WTC11 (cell line): ENCODE measurements around the gene HOXA5. TPM values are rescaled to one million over a fixed set of nuclear protein-coding genes. Genes with fewer than 3 reads are reported as not detected.

Experiments
- ATAC-seq: fragments of 200-7000 bp; cut with Tn5 transposase; 2 replicates; pipeline ENCODE4 v1.10.0; 2021; ENCODE audit warnings: mild to moderate bottlenecking, moderate library complexity
- CTCF ChIA-PET: fragments of 300-600 bp; sonication (Branson Sonifier 250); formaldehyde crosslinking; loops from one replicate; lab custom pipeline; 2021; ENCODE audit warnings: antibody characterized with exemption; lab: Charles Lee
- POLR2A ChIA-PET: fragments of 350-600 bp; sonication (Branson Sonifier 250); formaldehyde crosslinking; loops from one replicate; lab custom pipeline; 2021; ENCODE audit warnings: antibody characterized with exemption; lab: Charles Lee
- DNase-seq: peaks from one replicate; pipeline ENCODE4 v3.0.0; 2021; ENCODE audit warnings: low spot score
- H3K27ac Mint-ChIP-seq: 2 replicates; pipeline ENCODE4 v1.8.0; 2021; ENCODE audit warnings: mixed read lengths
- H3K27me3 Mint-ChIP-seq: 2 replicates; pipeline ENCODE4 v1.8.0; 2021; ENCODE audit warnings: low read depth, mild to moderate bottlenecking, moderate library complexity, mixed read lengths
- H3K36me3 Mint-ChIP-seq: 2 replicates; pipeline ENCODE4 v1.8.0; 2021; ENCODE audit warnings: mixed read lengths
- H3K4me1 Mint-ChIP-seq: 2 replicates; pipeline ENCODE4 v1.8.0; 2022; ENCODE audit warnings: mixed read lengths
- H3K4me3 Mint-ChIP-seq: 2 replicates; pipeline ENCODE4 v1.8.0; 2021; ENCODE audit warnings: mild to moderate bottlenecking, moderate library complexity, mixed read lengths
- H3K9me3 Mint-ChIP-seq: 2 replicates; pipeline ENCODE4 v1.8.0; 2021; ENCODE audit warnings: mixed read lengths
- EMX1 ChIP-seq: fragments of 250-450 bp; sonication (Bioruptor Pico); IDR thresholded peaks from 2 replicates; pipeline ENCODE4 v1.8.0; 2021; ENCODE audit warnings: mild to moderate bottlenecking
- GABPB1 ChIP-seq: sonication (generic); formaldehyde crosslinking; IDR thresholded peaks from 2 replicates; pipeline ENCODE4 v1.8.1; 2023; ENCODE audit warnings: mild to moderate bottlenecking, missing genetic modification reagents
- GTF2I ChIP-seq: fragments of 250-450 bp; sonication (Bioruptor Pico); conservative IDR thresholded peaks from 2 replicates; pipeline ENCODE4 v1.4.0; 2021; ENCODE audit warnings: mild to moderate bottlenecking
- JAZF1 ChIP-seq: fragments of 250-450 bp; sonication (Bioruptor Pico); IDR thresholded peaks from 2 replicates; pipeline ENCODE4 v1.9.0; 2021; ENCODE audit warnings: moderate library complexity, mild to moderate bottlenecking, inconsistent platforms
- MXD4 ChIP-seq: fragments of 250-450 bp; sonication (Bioruptor Pico); IDR thresholded peaks from 2 replicates; pipeline ENCODE4 v1.8.0; 2021; ENCODE audit warnings: mild to moderate bottlenecking, moderate library complexity, borderline replicate concordance
- NFE2L1 ChIP-seq: sonication (generic); formaldehyde crosslinking; IDR thresholded peaks from 2 replicates; pipeline ENCODE4 v1.8.1; 2023; ENCODE audit warnings: missing genetic modification reagents
- NR3C1 ChIP-seq: sonication (generic); formaldehyde crosslinking; conservative IDR thresholded peaks from 2 replicates; pipeline ENCODE4 v1.8.1; 2023; ENCODE audit warnings: low read depth, mild to moderate bottlenecking, missing genetic modification reagents
- OVOL2 ChIP-seq: fragments of 250-450 bp; sonication (Bioruptor Pico); IDR thresholded peaks from 2 replicates; pipeline ENCODE4 v1.9.0; 2021; ENCODE audit warnings: mild to moderate bottlenecking, borderline replicate concordance
- PRDM15 ChIP-seq: sonication (generic); formaldehyde crosslinking; IDR thresholded peaks from 2 replicates; pipeline ENCODE4 v1.8.0; 2022; ENCODE audit warnings: missing genetic modification reagents
- TCF7 ChIP-seq: sonication (generic); formaldehyde crosslinking; IDR thresholded peaks from 2 replicates; pipeline ENCODE4 v1.8.0; 2022; ENCODE audit warnings: mild to moderate bottlenecking, low read depth, missing genetic modification reagents, moderate library complexity
- TEAD4 ChIP-seq: sonication (generic); formaldehyde crosslinking; IDR thresholded peaks from 2 replicates; pipeline ENCODE4 v1.8.0; 2022; ENCODE audit warnings: mild to moderate bottlenecking, missing genetic modification reagents
- USF1 ChIP-seq: sonication (generic); formaldehyde crosslinking; IDR thresholded peaks from 2 replicates; pipeline ENCODE4 v1.8.0; 2022; ENCODE audit warnings: mild to moderate bottlenecking, missing genetic modification reagents
- ZNF219 ChIP-seq: sonication (generic); formaldehyde crosslinking; IDR thresholded peaks from 2 replicates; pipeline ENCODE4 v1.8.0; 2023; ENCODE audit warnings: missing genetic modification reagents, mild to moderate bottlenecking, borderline replicate concordance
- ZSCAN18 ChIP-seq: fragments of 250-450 bp; sonication (Bioruptor Pico); IDR thresholded peaks from 2 replicates; pipeline ENCODE4 v2.1.2; 2022; ENCODE audit warnings: mild to moderate bottlenecking, moderate library complexity
- total RNA-seq: library from RNA; stranded (reverse); gene quantifications from 3 replicates; pipeline ENCODE4 v1.2.3, GENCODE V29; 2021
- TF ChIP-seq, protein P1 (sequence below): fragments of 250-450 bp; sonication (Bioruptor Pico); IDR thresholded peaks from 2 replicates; pipeline ENCODE4 v1.9.0; 2021; ENCODE audit warnings: moderate library complexity, mild to moderate bottlenecking, inconsistent platforms, borderline replicate concordance
- TF ChIP-seq, protein P2 (sequence below): fragments of 250-450 bp; sonication (Bioruptor Pico); IDR thresholded peaks from 2 replicates; pipeline ENCODE4 v1.9.0; 2021; ENCODE audit warnings: mild to moderate bottlenecking, borderline replicate concordance
- TF ChIP-seq, protein P3 (sequence below): fragments of 200-600 bp; IDR thresholded peaks from 2 replicates; pipeline ENCODE4 v1.8.0; 2022; ENCODE audit warnings: antibody characterized with exemption
- TF ChIP-seq, protein P4 (sequence below): sonication (generic); formaldehyde crosslinking; IDR thresholded peaks from 2 replicates; pipeline ENCODE4 v1.8.1; 2023; ENCODE audit warnings: mild to moderate bottlenecking, missing genetic modification reagents, moderate library complexity
- TF ChIP-seq, protein P5 (sequence below): sonication (generic); formaldehyde crosslinking; IDR thresholded peaks from 2 replicates; pipeline ENCODE4 v1.8.0; 2023; ENCODE audit warnings: missing genetic modification reagents
- TF ChIP-seq, protein P6 (sequence below): sonication (generic); formaldehyde crosslinking; IDR thresholded peaks from 2 replicates; pipeline ENCODE4 v1.8.0; 2022; ENCODE audit warnings: mild to moderate bottlenecking, missing genetic modification reagents

The HOXA5 gene
- total RNA-seq, 1 experiment from 2014 or later = not detected

DNA sequence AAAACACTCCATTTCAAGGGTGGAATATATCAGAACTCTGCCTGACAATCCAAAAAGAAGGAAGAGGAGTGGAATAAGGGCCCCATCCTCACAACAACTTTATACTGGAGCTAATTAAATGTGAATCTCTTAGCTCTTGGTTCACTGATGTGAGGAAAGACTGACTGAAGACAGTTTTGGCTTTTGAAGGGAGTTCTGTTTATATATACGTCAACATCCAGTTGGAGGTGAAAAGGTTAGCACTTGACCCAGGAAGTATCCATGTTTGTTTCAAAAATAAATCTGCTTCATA is 50.7 kb downstream of the HOXA5 start:
- ChIA-PET CTCF (interaction anchor here (1.0 to 2.9 kb wide), 2 partner anchors 58 to 87 kb away, joined by 3 to 8 read pairs; no protein-coding TSS in a partner anchor), POLR2A (no interaction called here)
- no peak for ATAC-seq
- TF ChIP-seq TEAD4 (CRISPR knock-in tag) (no peak), OVOL2 (CRISPR knock-in tag) (no peak), GABPB1 (no peak), TCF7 (CRISPR knock-in tag) (no peak), MXD4 (CRISPR knock-in tag) (no peak), ZSCAN18 (no peak), NFE2L1 (CRISPR knock-in tag) (no peak), ZNF219 (CRISPR knock-in tag) (no peak), NR3C1 (CRISPR knock-in tag) (no peak), PRDM15 (CRISPR knock-in tag) (no peak), JAZF1 (CRISPR knock-in tag) (no peak), EMX1 (CRISPR knock-in tag) (no peak), GTF2I (CRISPR knock-in tag) (no peak), USF1 (CRISPR knock-in tag) (no peak)
- TF ChIP-seq, protein P1, sequence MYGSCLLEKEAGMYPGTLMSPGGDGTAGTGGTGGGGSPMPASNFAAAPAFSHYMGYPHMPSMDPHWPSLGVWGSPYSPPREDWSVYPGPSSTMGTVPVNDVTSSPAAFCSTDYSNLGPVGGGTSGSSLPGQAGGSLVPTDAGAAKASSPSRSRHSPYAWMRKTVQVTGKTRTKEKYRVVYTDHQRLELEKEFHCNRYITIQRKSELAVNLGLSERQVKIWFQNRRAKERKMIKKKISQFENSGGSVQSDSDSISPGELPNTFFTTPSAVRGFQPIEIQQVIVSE = no peak
- TF ChIP-seq, protein P2, sequence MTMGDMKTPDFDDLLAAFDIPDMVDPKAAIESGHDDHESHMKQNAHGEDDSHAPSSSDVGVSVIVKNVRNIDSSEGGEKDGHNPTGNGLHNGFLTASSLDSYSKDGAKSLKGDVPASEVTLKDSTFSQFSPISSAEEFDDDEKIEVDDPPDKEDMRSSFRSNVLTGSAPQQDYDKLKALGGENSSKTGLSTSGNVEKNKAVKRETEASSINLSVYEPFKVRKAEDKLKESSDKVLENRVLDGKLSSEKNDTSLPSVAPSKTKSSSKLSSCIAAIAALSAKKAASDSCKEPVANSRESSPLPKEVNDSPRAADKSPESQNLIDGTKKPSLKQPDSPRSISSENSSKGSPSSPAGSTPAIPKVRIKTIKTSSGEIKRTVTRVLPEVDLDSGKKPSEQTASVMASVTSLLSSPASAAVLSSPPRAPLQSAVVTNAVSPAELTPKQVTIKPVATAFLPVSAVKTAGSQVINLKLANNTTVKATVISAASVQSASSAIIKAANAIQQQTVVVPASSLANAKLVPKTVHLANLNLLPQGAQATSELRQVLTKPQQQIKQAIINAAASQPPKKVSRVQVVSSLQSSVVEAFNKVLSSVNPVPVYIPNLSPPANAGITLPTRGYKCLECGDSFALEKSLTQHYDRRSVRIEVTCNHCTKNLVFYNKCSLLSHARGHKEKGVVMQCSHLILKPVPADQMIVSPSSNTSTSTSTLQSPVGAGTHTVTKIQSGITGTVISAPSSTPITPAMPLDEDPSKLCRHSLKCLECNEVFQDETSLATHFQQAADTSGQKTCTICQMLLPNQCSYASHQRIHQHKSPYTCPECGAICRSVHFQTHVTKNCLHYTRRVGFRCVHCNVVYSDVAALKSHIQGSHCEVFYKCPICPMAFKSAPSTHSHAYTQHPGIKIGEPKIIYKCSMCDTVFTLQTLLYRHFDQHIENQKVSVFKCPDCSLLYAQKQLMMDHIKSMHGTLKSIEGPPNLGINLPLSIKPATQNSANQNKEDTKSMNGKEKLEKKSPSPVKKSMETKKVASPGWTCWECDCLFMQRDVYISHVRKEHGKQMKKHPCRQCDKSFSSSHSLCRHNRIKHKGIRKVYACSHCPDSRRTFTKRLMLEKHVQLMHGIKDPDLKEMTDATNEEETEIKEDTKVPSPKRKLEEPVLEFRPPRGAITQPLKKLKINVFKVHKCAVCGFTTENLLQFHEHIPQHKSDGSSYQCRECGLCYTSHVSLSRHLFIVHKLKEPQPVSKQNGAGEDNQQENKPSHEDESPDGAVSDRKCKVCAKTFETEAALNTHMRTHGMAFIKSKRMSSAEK (CRISPR knock-in tag) = no peak
- TF ChIP-seq, protein P3, sequence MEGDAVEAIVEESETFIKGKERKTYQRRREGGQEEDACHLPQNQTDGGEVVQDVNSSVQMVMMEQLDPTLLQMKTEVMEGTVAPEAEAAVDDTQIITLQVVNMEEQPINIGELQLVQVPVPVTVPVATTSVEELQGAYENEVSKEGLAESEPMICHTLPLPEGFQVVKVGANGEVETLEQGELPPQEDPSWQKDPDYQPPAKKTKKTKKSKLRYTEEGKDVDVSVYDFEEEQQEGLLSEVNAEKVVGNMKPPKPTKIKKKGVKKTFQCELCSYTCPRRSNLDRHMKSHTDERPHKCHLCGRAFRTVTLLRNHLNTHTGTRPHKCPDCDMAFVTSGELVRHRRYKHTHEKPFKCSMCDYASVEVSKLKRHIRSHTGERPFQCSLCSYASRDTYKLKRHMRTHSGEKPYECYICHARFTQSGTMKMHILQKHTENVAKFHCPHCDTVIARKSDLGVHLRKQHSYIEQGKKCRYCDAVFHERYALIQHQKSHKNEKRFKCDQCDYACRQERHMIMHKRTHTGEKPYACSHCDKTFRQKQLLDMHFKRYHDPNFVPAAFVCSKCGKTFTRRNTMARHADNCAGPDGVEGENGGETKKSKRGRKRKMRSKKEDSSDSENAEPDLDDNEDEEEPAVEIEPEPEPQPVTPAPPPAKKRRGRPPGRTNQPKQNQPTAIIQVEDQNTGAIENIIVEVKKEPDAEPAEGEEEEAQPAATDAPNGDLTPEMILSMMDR = no peak
- TF ChIP-seq, protein P4, sequence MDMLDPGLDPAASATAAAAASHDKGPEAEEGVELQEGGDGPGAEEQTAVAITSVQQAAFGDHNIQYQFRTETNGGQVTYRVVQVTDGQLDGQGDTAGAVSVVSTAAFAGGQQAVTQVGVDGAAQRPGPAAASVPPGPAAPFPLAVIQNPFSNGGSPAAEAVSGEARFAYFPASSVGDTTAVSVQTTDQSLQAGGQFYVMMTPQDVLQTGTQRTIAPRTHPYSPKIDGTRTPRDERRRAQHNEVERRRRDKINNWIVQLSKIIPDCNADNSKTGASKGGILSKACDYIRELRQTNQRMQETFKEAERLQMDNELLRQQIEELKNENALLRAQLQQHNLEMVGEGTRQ (CRISPR knock-in tag) = no peak
- TF ChIP-seq, protein P5, sequence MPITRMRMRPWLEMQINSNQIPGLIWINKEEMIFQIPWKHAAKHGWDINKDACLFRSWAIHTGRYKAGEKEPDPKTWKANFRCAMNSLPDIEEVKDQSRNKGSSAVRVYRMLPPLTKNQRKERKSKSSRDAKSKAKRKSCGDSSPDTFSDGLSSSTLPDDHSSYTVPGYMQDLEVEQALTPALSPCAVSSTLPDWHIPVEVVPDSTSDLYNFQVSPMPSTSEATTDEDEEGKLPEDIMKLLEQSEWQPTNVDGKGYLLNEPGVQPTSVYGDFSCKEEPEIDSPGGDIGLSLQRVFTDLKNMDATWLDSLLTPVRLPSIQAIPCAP (CRISPR knock-in tag) = no peak
- TF ChIP-seq, protein P6, sequence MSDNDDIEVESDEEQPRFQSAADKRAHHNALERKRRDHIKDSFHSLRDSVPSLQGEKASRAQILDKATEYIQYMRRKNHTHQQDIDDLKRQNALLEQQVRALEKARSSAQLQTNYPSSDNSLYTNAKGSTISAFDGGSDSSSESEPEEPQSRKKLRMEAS = no peak
- H3K4me1 Mint-ChIP-seq = peaks cover 65% of the 10 kb centered on the region
- no peak overlapping the region for H3K4me3 Mint-ChIP-seq
- H3K36me3 Mint-ChIP-seq = 0 out of 2 replicates have a peak, but pooled peaks cover 5% of the 10 kb centered on the region
- H3K27me3 Mint-ChIP-seq = peaks cover 100% of the 10 kb centered on the region
- H3K9me3 Mint-ChIP-seq = no peaks in the 10 kb centered on the region
- no peak overlapping the region for H3K27ac Mint-ChIP-seq
- no peak for DNase-seq
